ENCODE results near the gene CADM1.

Gene CADM1

DNA sequence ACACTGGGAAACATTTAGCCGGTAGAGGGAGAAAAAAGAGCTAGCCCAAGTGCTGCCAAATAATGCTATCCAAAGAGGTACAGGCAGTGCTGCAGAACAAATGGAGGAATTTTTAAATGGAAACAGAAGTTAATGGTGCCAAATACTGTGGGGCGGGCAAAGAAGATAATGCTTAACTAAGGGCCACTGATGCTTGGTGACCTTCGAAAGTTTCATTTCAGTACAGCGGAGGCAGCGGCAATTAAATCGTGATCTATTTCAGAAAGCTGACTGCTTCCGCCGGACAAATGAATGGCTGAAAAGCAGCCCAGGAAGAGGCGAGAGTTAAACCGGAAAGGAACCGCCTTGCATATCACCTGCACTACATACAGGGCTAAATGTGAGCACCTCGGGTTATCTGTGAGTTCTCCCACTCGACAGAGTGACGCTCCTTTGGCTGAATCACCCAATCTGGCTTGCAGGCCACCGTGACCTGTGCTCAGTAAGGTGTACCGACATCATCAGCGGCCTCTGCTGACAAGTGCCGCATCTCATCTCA is 42.1 kb downstream of the CADM1 start:
- Histone ChIP-seq H3K4me3 (ENCODE audit: low read depth in 1 of 2, low read length in 2 of 2) (no peak overlapping the region), H4K20me1 (ENCODE audit: insufficient read depth, low read length) (no peaks in the 10 kb centered on the region), H3K9ac (ENCODE audit: low read depth, low read length) (no peak overlapping the region), H3K4me1 (ENCODE audit: insufficient read depth, low read length) (no peaks in the 10 kb centered on the region), H3K36me3 (ENCODE audit: insufficient read depth, low read length) (no peaks in the 10 kb centered on the region), H3K79me2 (ENCODE audit: insufficient read depth, low read length) (no peaks in the 10 kb centered on the region), H3K4me2 (ENCODE audit: insufficient read depth, low read length) (no peak overlapping the region), H3K27me3 (ENCODE audit: insufficient read depth, low read length, poor library complexity) (no peaks in the 10 kb centered on the region), H2AFZ (ENCODE audit: low read depth, low read length) (no peak overlapping the region), H3K27ac (ENCODE audit: low read length) (no peak overlapping the region), H3K9me3 (ENCODE audit: insufficient read depth, low read length, severe bottlenecking) (no peaks in the 10 kb centered on the region)
- DNase-seq (no peak), ATAC-seq (ENCODE audit: insufficient read depth, low read depth) (no peak)
- TF ChIP-seq EZH2 (IDR thresholded peaks at IDR 0.05; ENCODE audit: borderline replicate concordance, low read depth, low read length, severe bottlenecking), result no peak
- no peak for TF ChIP-seq CTCF (IDR thresholded peaks at IDR 0.05; ENCODE audit: borderline replicate concordance, extremely low read depth, low read length, poor library complexity, severe bottlenecking)

DNA sequence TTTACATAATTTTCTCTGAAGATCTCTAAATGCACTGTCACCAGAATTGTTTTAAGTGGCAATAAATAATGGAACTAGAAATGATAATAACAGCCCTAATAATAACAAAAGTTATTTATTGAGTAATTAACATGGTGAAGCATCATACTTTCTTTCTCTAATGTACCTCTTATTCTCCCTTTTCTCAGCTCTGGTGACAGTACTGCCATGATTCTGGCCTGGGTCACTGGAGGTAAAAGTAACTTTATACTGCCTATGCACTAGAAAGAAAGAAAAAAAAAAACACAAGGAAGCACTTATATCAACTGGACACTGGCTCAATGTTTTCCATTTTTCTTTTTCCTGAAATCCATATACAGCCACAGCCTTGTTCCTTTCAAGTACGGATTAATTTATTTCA is 43.7 kb downstream of the CADM1 start:
- H2AFZ ChIP-seq (ENCODE audit: low read depth, low read length), result no peak overlapping the region
- H3K36me3 ChIP-seq (ENCODE audit: insufficient read depth, low read length), result no peaks in the 10 kb centered on the region
- DNase-seq (no peak), ATAC-seq (ENCODE audit: insufficient read depth, low read depth) (no peak)
- H3K27ac ChIP-seq (ENCODE audit: low read length), result no peak overlapping the region
- H3K4me1 ChIP-seq (ENCODE audit: insufficient read depth, low read length), result no peaks in the 10 kb centered on the region
- no peaks in the 10 kb centered on the region for H3K9me3 ChIP-seq (ENCODE audit: insufficient read depth, low read length, severe bottlenecking)
- H3K4me3 ChIP-seq (ENCODE audit: low read depth in 1 of 2, low read length in 2 of 2), result no peak overlapping the region
- H3K27me3 ChIP-seq (ENCODE audit: insufficient read depth, low read length, poor library complexity), result no peaks in the 10 kb centered on the region
- H3K79me2 ChIP-seq (ENCODE audit: insufficient read depth, low read length), result no peaks in the 10 kb centered on the region
- TF ChIP-seq EZH2 (IDR thresholded peaks at IDR 0.05; ENCODE audit: borderline replicate concordance, low read depth, low read length, severe bottlenecking), result no peak
- no peak for TF ChIP-seq CTCF (IDR thresholded peaks at IDR 0.05; ENCODE audit: borderline replicate concordance, extremely low read depth, low read length, poor library complexity, severe bottlenecking)
- H3K4me2 ChIP-seq (ENCODE audit: insufficient read depth, low read length), result no peak overlapping the region
- no peaks in the 10 kb centered on the region for H4K20me1 ChIP-seq (ENCODE audit: insufficient read depth, low read length)
- no peak overlapping the region for H3K9ac ChIP-seq (ENCODE audit: low read depth, low read length)

GRCh38 chr11:115459563-115459962 is 44.7 kb downstream of the CADM1 start:
- Histone ChIP-seq H3K36me3 (ENCODE audit: insufficient read depth, low read length) (no peaks in the 10 kb centered on the region), H3K79me2 (ENCODE audit: insufficient read depth, low read length) (no peaks in the 10 kb centered on the region), H3K4me3 (ENCODE audit: low read depth in 1 of 2, low read length in 2 of 2) (no peak overlapping the region), H3K4me1 (ENCODE audit: insufficient read depth, low read length) (no peaks in the 10 kb centered on the region), H3K27me3 (ENCODE audit: insufficient read depth, low read length, poor library complexity) (no peaks in the 10 kb centered on the region), H3K4me2 (ENCODE audit: insufficient read depth, low read length) (no peak overlapping the region), H3K9ac (ENCODE audit: low read depth, low read length) (no peak overlapping the region), H2AFZ (ENCODE audit: low read depth, low read length) (no peak overlapping the region), H3K9me3 (ENCODE audit: insufficient read depth, low read length, severe bottlenecking) (no peaks in the 10 kb centered on the region), H3K27ac (ENCODE audit: low read length) (no peak overlapping the region), H4K20me1 (ENCODE audit: insufficient read depth, low read length) (no peaks in the 10 kb centered on the region)
- ATAC-seq (ENCODE audit: insufficient read depth, low read depth) (no peak), DNase-seq (no peak)
- no peak for TF ChIP-seq CTCF (IDR thresholded peaks at IDR 0.05; ENCODE audit: borderline replicate concordance, extremely low read depth, low read length, poor library complexity, severe bottlenecking)

DNA sequence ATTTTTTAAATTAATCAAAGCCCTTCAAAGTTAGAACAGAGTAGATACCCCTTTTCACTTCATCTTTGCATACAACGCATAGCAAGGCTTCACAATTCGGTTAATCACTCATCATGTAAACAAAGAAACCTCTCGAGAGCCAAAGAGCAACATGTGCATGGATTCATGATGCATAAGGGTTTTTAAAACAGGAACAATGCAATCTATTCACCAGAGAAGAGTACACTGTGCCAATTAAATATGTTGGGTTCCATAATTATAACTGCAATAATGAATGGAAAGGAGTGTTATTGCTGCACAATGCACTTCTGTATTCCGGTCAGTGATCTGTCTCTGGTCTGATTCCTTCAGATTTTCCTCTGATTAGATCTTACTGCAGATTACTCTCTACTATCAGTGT is 45.3 kb downstream of the CADM1 start:
- Histone ChIP-seq H3K9ac (ENCODE audit: low read depth, low read length) (no peak overlapping the region), H3K27me3 (ENCODE audit: insufficient read depth, low read length, poor library complexity) (no peaks in the 10 kb centered on the region), H2AFZ (ENCODE audit: low read depth, low read length) (no peak overlapping the region), H3K4me1 (ENCODE audit: insufficient read depth, low read length) (no peaks in the 10 kb centered on the region), H3K4me2 (ENCODE audit: insufficient read depth, low read length) (no peak overlapping the region), H3K36me3 (ENCODE audit: insufficient read depth, low read length) (no peaks in the 10 kb centered on the region), H3K27ac (ENCODE audit: low read length) (no peak overlapping the region), H3K79me2 (ENCODE audit: insufficient read depth, low read length) (no peaks in the 10 kb centered on the region), H4K20me1 (ENCODE audit: insufficient read depth, low read length) (no peaks in the 10 kb centered on the region), H3K4me3 (ENCODE audit: low read depth in 1 of 2, low read length in 2 of 2) (no peak overlapping the region), H3K9me3 (ENCODE audit: insufficient read depth, low read length, severe bottlenecking) (no peaks in the 10 kb centered on the region)
- DNase-seq (no peak), ATAC-seq (ENCODE audit: insufficient read depth, low read depth) (no peak)
- no peak for TF ChIP-seq EZH2 (IDR thresholded peaks at IDR 0.05; ENCODE audit: borderline replicate concordance, low read depth, low read length, severe bottlenecking)
- TF ChIP-seq CTCF (IDR thresholded peaks at IDR 0.05; ENCODE audit: borderline replicate concordance, extremely low read depth, low read length, poor library complexity, severe bottlenecking), result no peak

Data from DND-41 (cell line).